SK-N-SH treated with all-trans-retinoic acid at 6 μM for 48 hours (cell line): ENCODE measurements around the gene BAX.

ENCODE experiments used
- ARNTL ChIP-seq: fragments of 450-650 bp; formaldehyde crosslinking; IDR thresholded peaks from 2 replicates; pipeline ENCODE4 v1.5.0; 2020; ENCODE audit warnings: low read depth, mild to moderate bottlenecking, moderate library complexity, borderline replicate concordance
- CREB5 ChIP-seq: fragments of 250-450 bp; sonication (Bioruptor Pico); IDR thresholded peaks from 2 replicates; pipeline ENCODE4 v1.5.1; 2020; ENCODE audit warnings: low read depth, mild to moderate bottlenecking, moderate library complexity
- CSDC2 ChIP-seq: fragments of 250-450 bp; sonication (Bioruptor Pico); IDR thresholded peaks from 2 replicates; pipeline ENCODE4 v1.5.0; 2020; ENCODE audit warnings: mild to moderate bottlenecking, moderate library complexity
- ESRRG ChIP-seq: fragments of 250-450 bp; sonication (Bioruptor Pico); IDR thresholded peaks from 2 replicates; pipeline ENCODE4 v1.6.1; 2021; ENCODE audit warnings: mild to moderate bottlenecking
- GLIS3 ChIP-seq: fragments of 250-450 bp; sonication (Bioruptor Pico); IDR thresholded peaks from 2 replicates; pipeline ENCODE4 v1.5.0; 2020; ENCODE audit warnings: mild to moderate bottlenecking, moderate library complexity
- ISL1 ChIP-seq: fragments of 250-450 bp; sonication (Bioruptor Pico); IDR thresholded peaks from 2 replicates; pipeline ENCODE4 v2.1.2; 2022; ENCODE audit warnings: mild to moderate bottlenecking, moderate library complexity
- PPARA ChIP-seq: fragments of 250-450 bp; sonication (Bioruptor Pico); IDR thresholded peaks from 2 replicates; pipeline ENCODE4 v1.5.0; 2020; ENCODE audit warnings: mild to moderate bottlenecking, borderline replicate concordance
- RARB ChIP-seq: fragments of 250-450 bp; sonication (Bioruptor Pico); IDR thresholded peaks from 2 replicates; pipeline ENCODE4 v1.8.0; 2021; ENCODE audit warnings: mild to moderate bottlenecking, moderate library complexity
- TCF4 ChIP-seq: fragments of 250-450 bp; sonication (Bioruptor Pico); IDR thresholded peaks from 2 replicates; pipeline ENCODE4 v1.8.0; 2021; ENCODE audit warnings: mild to moderate bottlenecking, moderate library complexity, borderline replicate concordance
- ZFP3 ChIP-seq: fragments of 250-450 bp; sonication (Bioruptor Pico); IDR thresholded peaks from 2 replicates; pipeline ENCODE4 v1.5.0; 2020; ENCODE audit warnings: mild to moderate bottlenecking, moderate library complexity
- ZFP30 ChIP-seq: fragments of 450-650 bp; formaldehyde crosslinking; IDR thresholded peaks from 2 replicates; pipeline ENCODE4 v1.5.0; 2022; ENCODE audit warnings: mild to moderate bottlenecking, moderate library complexity
- ZNF70 ChIP-seq: fragments of 450-650 bp; formaldehyde crosslinking; IDR thresholded peaks from 2 replicates; pipeline ENCODE4 v1.5.0; 2020; ENCODE audit warnings: mild to moderate bottlenecking, moderate library complexity
- ZNF8 ChIP-seq: fragments of 450-650 bp; formaldehyde crosslinking; IDR thresholded peaks from 2 replicates; pipeline ENCODE4 v1.5.0; 2020; ENCODE audit warnings: mild to moderate bottlenecking, moderate library complexity
- TF ChIP-seq, protein P1 (sequence below): fragments of 250-450 bp; sonication (Bioruptor Pico); IDR thresholded peaks from 2 replicates; pipeline ENCODE4 v1.8.0; 2020; ENCODE audit warnings: mild to moderate bottlenecking, moderate library complexity, borderline replicate concordance

DNA sequence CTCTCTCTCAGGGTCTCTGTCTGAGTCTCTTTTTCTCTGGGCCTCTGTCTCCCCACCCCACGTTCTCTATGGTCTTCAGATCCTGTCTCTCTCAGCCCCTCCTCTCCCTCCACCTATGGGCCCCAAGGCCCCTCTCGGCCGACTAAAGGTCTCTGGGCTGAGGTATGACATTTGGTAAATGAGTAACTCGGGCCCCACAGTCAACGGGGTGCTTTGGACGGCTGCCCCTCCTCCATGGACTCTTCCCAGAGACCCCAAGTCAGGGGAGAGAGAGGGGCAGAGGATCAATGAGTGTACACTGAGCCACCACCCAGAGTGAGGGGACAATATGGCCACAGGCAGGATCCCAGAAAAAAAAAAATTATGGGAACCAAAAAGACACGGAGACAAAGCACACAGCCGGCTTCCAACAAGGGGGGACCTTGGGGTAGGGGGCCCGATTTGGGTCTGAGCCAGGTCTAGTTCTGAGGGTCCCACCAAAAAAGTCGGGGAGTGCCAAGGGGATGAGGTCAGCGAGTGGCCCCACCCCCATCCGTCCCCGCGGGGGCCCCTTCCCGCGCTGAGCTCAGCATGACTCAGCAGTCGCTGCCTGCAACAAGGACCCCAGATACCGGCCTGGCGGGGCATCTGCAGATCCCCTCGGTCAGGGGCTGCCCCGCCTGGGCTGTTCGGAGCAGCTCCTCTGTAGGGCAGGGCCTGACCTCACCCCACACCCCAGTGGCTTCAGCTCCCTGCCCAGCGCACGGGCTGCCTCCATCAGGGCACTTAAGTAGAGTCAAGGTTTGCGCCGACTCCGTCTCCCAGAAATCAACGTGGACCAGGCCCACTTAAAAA is 8.9 kb downstream of the BAX start:
- TF ChIP-seq ARNTL (CRISPR knock-in tag) (no peak), ZNF8 (no peak), ISL1 (CRISPR knock-in tag) (no peak), RARB (CRISPR knock-in tag) (no peak), GLIS3 (CRISPR knock-in tag) (no peak), PPARA (CRISPR knock-in tag) (no peak), CREB5 (CRISPR knock-in tag) (no peak), CSDC2 (CRISPR knock-in tag) (no peak), TCF4 (no peak), ZNF70 (no peak), ZFP3 (CRISPR knock-in tag) (no peak), ESRRG (CRISPR knock-in tag) (no peak), ZFP30 (CRISPR knock-in tag) (no peak)
- TF ChIP-seq, protein P1, sequence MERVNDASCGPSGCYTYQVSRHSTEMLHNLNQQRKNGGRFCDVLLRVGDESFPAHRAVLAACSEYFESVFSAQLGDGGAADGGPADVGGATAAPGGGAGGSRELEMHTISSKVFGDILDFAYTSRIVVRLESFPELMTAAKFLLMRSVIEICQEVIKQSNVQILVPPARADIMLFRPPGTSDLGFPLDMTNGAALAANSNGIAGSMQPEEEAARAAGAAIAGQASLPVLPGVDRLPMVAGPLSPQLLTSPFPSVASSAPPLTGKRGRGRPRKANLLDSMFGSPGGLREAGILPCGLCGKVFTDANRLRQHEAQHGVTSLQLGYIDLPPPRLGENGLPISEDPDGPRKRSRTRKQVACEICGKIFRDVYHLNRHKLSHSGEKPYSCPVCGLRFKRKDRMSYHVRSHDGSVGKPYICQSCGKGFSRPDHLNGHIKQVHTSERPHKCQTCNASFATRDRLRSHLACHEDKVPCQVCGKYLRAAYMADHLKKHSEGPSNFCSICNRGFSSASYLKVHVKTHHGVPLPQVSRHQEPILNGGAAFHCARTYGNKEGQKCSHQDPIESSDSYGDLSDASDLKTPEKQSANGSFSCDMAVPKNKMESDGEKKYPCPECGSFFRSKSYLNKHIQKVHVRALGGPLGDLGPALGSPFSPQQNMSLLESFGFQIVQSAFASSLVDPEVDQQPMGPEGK (CRISPR knock-in tag) = no peak
